Measurements from ENCODE around the gene WWC2.

WWC2 gene

GRCh38 chr4:183197140-183197539 is 98.1 kb downstream of the WWC2 start:
- WGBS (ENCODE audit: extremely low coverage, insufficient coverage, low lambda C conversion rate) = no CpG with 5 or more reads among the region's 3 CpGs
- Histone ChIP-seq H3K4me2 (ENCODE audit: low read length) (no peak overlapping the region), H3K27me3 (ENCODE audit: insufficient read depth, low read length, poor library complexity) (no peaks in the 10 kb centered on the region), H3K18ac (ENCODE audit: low read length) (no peak overlapping the region), H3K79me1 (ENCODE audit: low read length) (peaks cover 18% of the 10 kb centered on the region), H3K23ac (ENCODE audit: low read length) (no peak overlapping the region), H4K5ac (ENCODE audit: low read length) (no peak overlapping the region), H3K36me3 (ENCODE audit: control insufficient read depth, insufficient read depth, low read length) (no peaks in the 10 kb centered on the region), H2BK15ac (replicated peaks; ENCODE audit: low read depth) (no peak overlapping the region), H3K9ac (ENCODE audit: low read length) (no peak overlapping the region), H3K4me3 (ENCODE audit: low read length) (no peak overlapping the region), H2AK5ac (ENCODE audit: low read length) (no peak overlapping the region), H2BK5ac (ENCODE audit: low read length) (no peak overlapping the region), H3K4me1 (ENCODE audit: control insufficient read depth, low read depth, low read length) (no peaks in the 10 kb centered on the region), H3K56ac (ENCODE audit: low read length) (no peak overlapping the region), H4K8ac (ENCODE audit: low read depth, low read length) (no peak overlapping the region), H3K4ac (ENCODE audit: low read depth, low read length) (no peak overlapping the region), H2BK120ac (ENCODE audit: low read depth, low read length) (no peak overlapping the region), H3K79me2 (ENCODE audit: control insufficient read depth, insufficient read depth, low read length) (peaks cover 17% of the 10 kb centered on the region), H3K27ac (ENCODE audit: low read depth, low read length) (no peak overlapping the region)
- peak; percentile 45 for DNase-seq

DNA sequence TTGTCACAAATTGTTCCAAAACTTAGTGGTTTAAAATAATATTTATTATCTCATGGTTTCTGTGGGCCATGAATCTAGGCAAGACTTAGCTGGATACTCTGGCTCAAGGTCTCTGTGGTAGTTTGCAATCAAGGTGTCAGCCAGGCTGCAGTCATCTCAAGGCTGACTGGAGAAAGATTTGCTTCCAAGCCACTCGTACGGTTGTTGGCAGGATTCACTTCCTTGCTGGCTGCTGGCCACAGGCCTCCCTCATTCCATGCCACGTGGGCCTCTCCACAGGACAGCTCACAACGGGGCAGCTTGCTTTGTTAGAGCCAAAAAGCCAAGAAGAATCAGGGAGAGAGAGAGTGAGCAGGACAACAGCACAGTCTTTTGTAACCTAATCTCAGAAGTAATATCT is 101.4 kb downstream of the WWC2 start:
- no peak for DNase-seq
- H3K23ac ChIP-seq (ENCODE audit: low read length) = no peak overlapping the region
- H2BK15ac ChIP-seq (replicated peaks; ENCODE audit: low read depth) = no peak overlapping the region
- H4K5ac ChIP-seq (ENCODE audit: low read length) = no peak overlapping the region
- H3K27me3 ChIP-seq (ENCODE audit: insufficient read depth, low read length, poor library complexity) = no peaks in the 10 kb centered on the region
- no peak overlapping the region for H3K18ac ChIP-seq (ENCODE audit: low read length)
- H4K8ac ChIP-seq (ENCODE audit: low read depth, low read length) = no peak overlapping the region
- no peak overlapping the region for H3K56ac ChIP-seq (ENCODE audit: low read length)
- no peak overlapping the region for H3K9ac ChIP-seq (ENCODE audit: low read length)
- H2AK5ac ChIP-seq (ENCODE audit: low read length) = no peak overlapping the region
- H3K4me2 ChIP-seq (ENCODE audit: low read length) = no peak overlapping the region
- no peak overlapping the region for H3K4ac ChIP-seq (ENCODE audit: low read depth, low read length)
- no peak overlapping the region for H3K27ac ChIP-seq (ENCODE audit: low read depth, low read length)
- no peaks in the 10 kb centered on the region for H3K4me1 ChIP-seq (ENCODE audit: control insufficient read depth, low read depth, low read length)
- peaks cover 13% of the 10 kb centered on the region for H3K79me2 ChIP-seq (ENCODE audit: control insufficient read depth, insufficient read depth, low read length)
- H2BK120ac ChIP-seq (ENCODE audit: low read depth, low read length) = no peak overlapping the region
- H3K79me1 ChIP-seq (ENCODE audit: low read length) = peaks cover 19% of the 10 kb centered on the region
- no peak overlapping the region for H3K4me3 ChIP-seq (ENCODE audit: low read length)
- no peak overlapping the region for H2BK5ac ChIP-seq (ENCODE audit: low read length)
- no CpG with 5 or more reads among the region's 4 CpGs for WGBS (ENCODE audit: extremely low coverage, insufficient coverage, low lambda C conversion rate)
- no peaks in the 10 kb centered on the region for H3K36me3 ChIP-seq (ENCODE audit: control insufficient read depth, insufficient read depth, low read length)

DNA sequence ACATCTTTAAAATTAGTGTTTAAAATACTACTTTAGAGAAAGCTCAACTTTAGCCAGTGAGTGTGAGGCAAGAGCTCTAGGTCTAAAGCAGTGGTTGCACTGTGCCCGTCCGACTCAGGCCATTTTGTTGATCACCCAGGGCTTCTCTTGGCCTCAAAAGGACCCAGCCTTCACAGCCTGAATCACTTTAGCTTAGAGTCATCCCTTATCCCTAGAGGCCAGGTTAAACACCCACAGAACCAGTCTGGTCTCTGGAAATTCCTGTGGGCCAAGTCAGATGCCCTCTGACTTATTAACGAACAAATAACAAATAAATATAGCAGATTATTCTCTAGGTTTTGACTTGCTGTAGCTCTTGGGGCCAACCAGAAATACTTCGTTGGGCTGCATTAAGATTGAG is 102.3 kb downstream of the WWC2 start:
- Histone ChIP-seq H4K5ac (ENCODE audit: low read length) (no peak overlapping the region), H3K18ac (ENCODE audit: low read length) (no peak overlapping the region), H3K36me3 (ENCODE audit: control insufficient read depth, insufficient read depth, low read length) (no peaks in the 10 kb centered on the region), H3K27me3 (ENCODE audit: insufficient read depth, low read length, poor library complexity) (no peaks in the 10 kb centered on the region), H3K56ac (ENCODE audit: low read length) (no peak overlapping the region), H3K4me1 (ENCODE audit: control insufficient read depth, low read depth, low read length) (no peaks in the 10 kb centered on the region), H3K4ac (ENCODE audit: low read depth, low read length) (no peak overlapping the region), H3K9ac (ENCODE audit: low read length) (no peak overlapping the region), H3K4me3 (ENCODE audit: low read length) (no peak overlapping the region), H2BK15ac (replicated peaks; ENCODE audit: low read depth) (no peak overlapping the region), H2BK5ac (ENCODE audit: low read length) (no peak overlapping the region), H3K79me2 (ENCODE audit: control insufficient read depth, insufficient read depth, low read length) (peaks cover 17% of the 10 kb centered on the region), H2BK120ac (ENCODE audit: low read depth, low read length) (no peak overlapping the region), H3K27ac (ENCODE audit: low read depth, low read length) (no peak overlapping the region), H4K8ac (ENCODE audit: low read depth, low read length) (no peak overlapping the region), H2AK5ac (ENCODE audit: low read length) (no peak overlapping the region), H3K4me2 (ENCODE audit: low read length) (no peak overlapping the region), H3K23ac (ENCODE audit: low read length) (no peak overlapping the region), H3K79me1 (ENCODE audit: low read length) (peaks cover 20% of the 10 kb centered on the region)
- WGBS (ENCODE audit: extremely low coverage, insufficient coverage, low lambda C conversion rate) = no CpG with 5 or more reads among the region's 4 CpGs
- DNase-seq = no peak

DNA sequence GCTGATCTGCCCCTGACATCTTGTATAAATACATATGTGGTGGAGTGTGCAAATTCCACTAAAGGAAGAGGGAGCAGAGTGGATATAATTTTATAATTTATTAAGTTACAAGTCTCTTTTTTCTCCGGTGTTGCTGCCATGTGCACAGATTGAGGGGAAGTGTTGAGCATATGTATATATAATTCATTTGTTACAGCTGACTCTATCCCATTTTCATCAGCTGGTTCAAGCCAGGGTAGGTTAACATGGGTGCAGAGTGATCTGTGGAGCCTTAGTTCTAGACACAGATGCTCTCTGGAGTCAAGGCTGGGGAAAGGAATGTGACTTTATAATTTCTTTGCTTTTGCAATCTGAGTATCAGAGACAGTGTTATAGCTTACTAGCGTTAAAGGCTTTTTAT is 103.5 kb downstream of the WWC2 start:
- Histone ChIP-seq H3K27me3 (ENCODE audit: insufficient read depth, low read length, poor library complexity) (no peaks in the 10 kb centered on the region), H3K4me3 (ENCODE audit: low read length) (no peak overlapping the region), H3K36me3 (ENCODE audit: control insufficient read depth, insufficient read depth, low read length) (no peaks in the 10 kb centered on the region), H4K5ac (ENCODE audit: low read length) (no peak overlapping the region), H3K4me2 (ENCODE audit: low read length) (no peak overlapping the region), H3K4ac (ENCODE audit: low read depth, low read length) (no peak overlapping the region), H3K79me1 (ENCODE audit: low read length) (peaks cover 21% of the 10 kb centered on the region), H2BK15ac (replicated peaks; ENCODE audit: low read depth) (no peak overlapping the region), H2BK5ac (ENCODE audit: low read length) (no peak overlapping the region), H3K23ac (ENCODE audit: low read length) (no peak overlapping the region), H2BK120ac (ENCODE audit: low read depth, low read length) (no peak overlapping the region), H3K9ac (ENCODE audit: low read length) (no peak overlapping the region), H3K79me2 (ENCODE audit: control insufficient read depth, insufficient read depth, low read length) (peaks cover 16% of the 10 kb centered on the region), H3K56ac (ENCODE audit: low read length) (no peak overlapping the region), H3K4me1 (ENCODE audit: control insufficient read depth, low read depth, low read length) (no peaks in the 10 kb centered on the region), H3K27ac (ENCODE audit: low read depth, low read length) (no peak overlapping the region), H3K18ac (ENCODE audit: low read length) (no peak overlapping the region), H4K8ac (ENCODE audit: low read depth, low read length) (no peak overlapping the region), H2AK5ac (ENCODE audit: low read length) (no peak overlapping the region)
- DNase-seq = no peak
- WGBS (ENCODE audit: extremely low coverage, insufficient coverage, low lambda C conversion rate) = no CpG with 5 or more reads among the region's 2 CpGs

- Histone ChIP-seq H3K79me1 (ENCODE audit: low read length) (peaks cover 17% of the 10 kb centered on the region), H2AK5ac (ENCODE audit: low read length) (no peak overlapping the region), H2BK5ac (ENCODE audit: low read length) (no peak overlapping the region), H3K18ac (ENCODE audit: low read length) (no peak overlapping the region), H3K36me3 (ENCODE audit: control insufficient read depth, insufficient read depth, low read length) (no peaks in the 10 kb centered on the region), H3K4me3 (ENCODE audit: low read length) (no peak overlapping the region), H3K23ac (ENCODE audit: low read length) (no peak overlapping the region), H3K4me2 (ENCODE audit: low read length) (no peak overlapping the region), H3K9ac (ENCODE audit: low read length) (no peak overlapping the region), H2BK120ac (ENCODE audit: low read depth, low read length) (no peak overlapping the region), H3K4me1 (ENCODE audit: control insufficient read depth, low read depth, low read length) (no peaks in the 10 kb centered on the region), H3K27ac (ENCODE audit: low read depth, low read length) (no peak overlapping the region), H3K4ac (ENCODE audit: low read depth, low read length) (no peak overlapping the region), H4K8ac (ENCODE audit: low read depth, low read length) (no peak overlapping the region), H4K5ac (ENCODE audit: low read length) (no peak overlapping the region), H3K27me3 (ENCODE audit: insufficient read depth, low read length, poor library complexity) (no peaks in the 10 kb centered on the region), H3K56ac (ENCODE audit: low read length) (no peak overlapping the region), H3K79me2 (ENCODE audit: control insufficient read depth, insufficient read depth, low read length) (peaks cover 16% of the 10 kb centered on the region), H2BK15ac (replicated peaks; ENCODE audit: low read depth) (no peak overlapping the region)
- DNase-seq = no peak
- WGBS (ENCODE audit: extremely low coverage, insufficient coverage, low lambda C conversion rate) = no CpG with 5 or more reads among the region's 2 CpGs
Measured at GRCh38 chr4:183204793-183205192, 105.7 kb downstream of the WWC2 start.

DNA sequence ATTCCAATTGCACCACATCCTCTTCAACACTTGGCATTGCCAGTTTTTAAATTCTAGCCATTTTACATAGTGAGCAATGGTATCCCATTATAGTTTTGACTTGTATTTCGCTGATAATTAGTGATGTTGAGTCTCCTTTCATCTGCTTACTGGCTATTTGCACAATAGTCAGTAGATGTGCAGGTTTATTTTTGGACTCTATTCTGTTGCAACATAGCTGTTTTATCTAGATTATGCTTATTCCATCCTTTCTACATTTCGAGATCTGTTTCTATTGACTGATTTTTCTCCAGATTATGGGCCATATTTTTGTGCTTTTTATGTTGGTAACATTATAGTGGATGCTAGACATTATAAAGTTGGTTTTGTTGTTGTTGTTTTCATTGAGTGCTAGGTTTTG is 106.1 kb downstream of the WWC2 start:
- H3K56ac ChIP-seq (ENCODE audit: low read length) = no peak overlapping the region
- H2BK120ac ChIP-seq (ENCODE audit: low read depth, low read length) = no peak overlapping the region
- peaks cover 16% of the 10 kb centered on the region for H3K79me2 ChIP-seq (ENCODE audit: control insufficient read depth, insufficient read depth, low read length)
- H3K4me2 ChIP-seq (ENCODE audit: low read length) = no peak overlapping the region
- H2AK5ac ChIP-seq (ENCODE audit: low read length) = no peak overlapping the region
- no peak overlapping the region for H3K9ac ChIP-seq (ENCODE audit: low read length)
- H3K27me3 ChIP-seq (ENCODE audit: insufficient read depth, low read length, poor library complexity) = no peaks in the 10 kb centered on the region
- H2BK5ac ChIP-seq (ENCODE audit: low read length) = no peak overlapping the region
- H4K5ac ChIP-seq (ENCODE audit: low read length) = no peak overlapping the region
- H3K4me3 ChIP-seq (ENCODE audit: low read length) = no peak overlapping the region
- H3K4ac ChIP-seq (ENCODE audit: low read depth, low read length) = no peak overlapping the region
- H3K18ac ChIP-seq (ENCODE audit: low read length) = no peak overlapping the region
- DNase-seq = no peak
- peaks cover 17% of the 10 kb centered on the region for H3K79me1 ChIP-seq (ENCODE audit: low read length)
- WGBS (ENCODE audit: extremely low coverage, insufficient coverage, low lambda C conversion rate) = no CpG with 5 or more reads among the region's 2 CpGs
- H3K4me1 ChIP-seq (ENCODE audit: control insufficient read depth, low read depth, low read length) = no peaks in the 10 kb centered on the region
- H2BK15ac ChIP-seq (replicated peaks; ENCODE audit: low read depth) = no peak overlapping the region
- no peak overlapping the region for H3K23ac ChIP-seq (ENCODE audit: low read length)
- H3K27ac ChIP-seq (ENCODE audit: low read depth, low read length) = no peak overlapping the region
- H4K8ac ChIP-seq (ENCODE audit: low read depth, low read length) = no peak overlapping the region
- no peaks in the 10 kb centered on the region for H3K36me3 ChIP-seq (ENCODE audit: control insufficient read depth, insufficient read depth, low read length)

Measured in mesendoderm (in vitro differentiated cells).